Osteoblast (primary cell): Measurements from ENCODE around the gene MNAT1. TPM values are rescaled to one million over a fixed set of nuclear protein-coding genes. Genes with fewer than 3 reads are reported as not detected.

Experiments used
- DNase-seq: peaks from one replicate; pipeline ENCODE4 v3.0.0; 2011; ENCODE audit warnings: low spot score, mixed read lengths; ENCODE audit not compliant: insufficient read length; ENCODE audit errors: missing footprints
- H2AFZ ChIP-seq: 2 replicates; pipeline ENCODE4 v1.6.0; 2011; ENCODE audit warnings: mild to moderate bottlenecking, low read length
- H3K27ac ChIP-seq: 2 replicates; pipeline ENCODE4 v1.5.1; 2011; ENCODE audit warnings: mild to moderate bottlenecking, low read depth, low read length, moderate library complexity
- H3K27me3 ChIP-seq: 2 replicates; pipeline ENCODE4 v1.6.0; 2012; ENCODE audit warnings: mild to moderate bottlenecking, control low read depth, inconsistent platforms, low read length, moderate library complexity; ENCODE audit not compliant: insufficient read depth
- H3K36me3 ChIP-seq: 2 replicates; pipeline ENCODE4 v1.5.1; 2011; ENCODE audit warnings: mild to moderate bottlenecking, low read length, control low read depth, moderate library complexity; ENCODE audit not compliant: insufficient read depth
- H3K4me1 ChIP-seq: 2 replicates; pipeline ENCODE4 v1.5.1; 2011; ENCODE audit warnings: mild to moderate bottlenecking, low read length, control low read depth, moderate library complexity; ENCODE audit not compliant: insufficient read depth
- H3K4me2 ChIP-seq: 2 replicates; pipeline ENCODE4 v1.6.0; 2011; ENCODE audit warnings: mild to moderate bottlenecking, low read length; ENCODE audit not compliant: insufficient read depth
- H3K4me3 ChIP-seq: fragments of 200-600 bp; sonication (generic); 3 replicates; pipeline ENCODE4 v1.5.1; 2012; ENCODE audit warnings: mild to moderate bottlenecking, low read length, inconsistent platforms; ENCODE audit not compliant: insufficient read depth
- H3K79me2 ChIP-seq: 2 replicates; pipeline ENCODE4 v1.6.0; 2012; ENCODE audit warnings: mild to moderate bottlenecking, low read length, control low read depth, inconsistent platforms; ENCODE audit not compliant: insufficient read depth
- H3K9me3 ChIP-seq: 2 replicates; pipeline ENCODE4 v1.5.1; 2011; ENCODE audit warnings: low read depth, low read length, control low read depth
- H4K20me1 ChIP-seq: 2 replicates; pipeline ENCODE4 v1.6.0; 2012; ENCODE audit warnings: mild to moderate bottlenecking, low read length, control low read depth; ENCODE audit not compliant: insufficient read depth
- CTCF ChIP-seq: IDR thresholded peaks from 2 replicates; pipeline ENCODE4 v1.5.1; 2011; ENCODE audit warnings: mild to moderate bottlenecking, low read depth, low read length, moderate library complexity; ENCODE audit errors: extremely low read depth
- total RNA-seq: library from RNA; depleted of rRNA; stranded (reverse); fragments of >200 nt; gene quantifications from 2 replicates; pipeline ENCODE4 v1.2.3, GENCODE V29; 2012

MNAT1 gene
- total RNA-seq, 1 donor: 51.4 TPM

GRCh38 chr14:60968099-60968498 is 233.5 kb downstream of the MNAT1 start:
- Histone ChIP-seq H3K4me3 (no peak overlapping the region), H3K27ac (no peak overlapping the region), H3K9me3 (no peaks in the 10 kb centered on the region), H3K4me1 (peaks cover 8% of the 10 kb centered on the region), H2AFZ (no peak overlapping the region), H3K79me2 (peaks cover 2% of the 10 kb centered on the region), H3K4me2 (no peak overlapping the region), H4K20me1 (no peaks in the 10 kb centered on the region), H3K27me3 (no peaks in the 10 kb centered on the region), H3K36me3 (no peaks in the 10 kb centered on the region)
- TF ChIP-seq CTCF: no peak
- DNase-seq: no peak

GRCh38 chr14:60968671-60969070 is 234.1 kb downstream of the MNAT1 start:
- Histone ChIP-seq H3K4me3 (no peak overlapping the region), H3K4me2 (no peak overlapping the region), H4K20me1 (no peaks in the 10 kb centered on the region), H3K4me1 (peaks cover 8% of the 10 kb centered on the region), H3K79me2 (no peaks in the 10 kb centered on the region), H3K36me3 (peaks cover 5% of the 10 kb centered on the region), H2AFZ (no peak overlapping the region), H3K9me3 (no peaks in the 10 kb centered on the region), H3K27me3 (no peaks in the 10 kb centered on the region), H3K27ac (no peak overlapping the region)
- DNase-seq: no peak
- TF ChIP-seq CTCF: no peak

- Histone ChIP-seq H3K4me3 (no peak overlapping the region), H2AFZ (no peak overlapping the region), H3K79me2 (no peaks in the 10 kb centered on the region), H3K27me3 (no peaks in the 10 kb centered on the region), H3K36me3 (peaks cover 10% of the 10 kb centered on the region), H3K27ac (no peak overlapping the region), H3K4me1 (peaks cover 6% of the 10 kb centered on the region), H3K9me3 (no peaks in the 10 kb centered on the region), H3K4me2 (no peak overlapping the region), H4K20me1 (no peaks in the 10 kb centered on the region)
- TF ChIP-seq CTCF: no peak
- no peak for DNase-seq
These were observed 235.6 kb downstream of the MNAT1 start for GRCh38 chr14:60970146-60970545.

GRCh38 chr14:60971271-60971670 is 236.7 kb downstream of the MNAT1 start:
- Histone ChIP-seq H2AFZ (no peak overlapping the region), H3K27ac (no peak overlapping the region), H3K79me2 (peaks cover under 1% of the 10 kb centered on the region), H3K4me3 (no peak overlapping the region), H3K36me3 (peaks cover 10% of the 10 kb centered on the region), H4K20me1 (no peaks in the 10 kb centered on the region), H3K27me3 (no peaks in the 10 kb centered on the region), H3K4me1 (no peaks in the 10 kb centered on the region), H3K9me3 (no peaks in the 10 kb centered on the region), H3K4me2 (no peak overlapping the region)
- TF ChIP-seq CTCF: no peak
- DNase-seq: no peak
